Naive thymus-derived CD8-positive, alpha-beta T cell (primary cell): Measurements from ENCODE around the gene HOXA6. TPM values are rescaled to one million over a fixed set of nuclear protein-coding genes. Genes with fewer than 3 reads are reported as not detected.
A peak's percentile ranks its signal among the peaks of the same experiment; 100 is the strongest.

Experiments
- ATAC-seq, 2 donors: fragments of 150-1000 bp; cut with Tn5 transposase in 1 of 2; sonication (Bioruptor Pico), chemical (Tn5 transposase) in 1 of 2; 1 replicate in 1 of 2; 2 replicates in 1 of 2; pipeline ENCODE4 v1.10.0; 2021; ENCODE audit warnings: mild to moderate bottlenecking in 2 of 2, moderate library complexity in 2 of 2
- POLR2A ChIA-PET: fragments of 350-600 bp; sonication (Branson Sonifier 250); formaldehyde crosslinking; loops from one replicate; lab custom pipeline; 2021; ENCODE audit warnings: antibody characterized with exemption; lab: Charles Lee
- DNase-seq, 10 donors: peaks; one replicate each; pipeline versions ENCODE4 v3.0.0 to v3.0.0-alpha.2; 2020 to 2022
- H3K27ac Mint-ChIP-seq, 10 donors: one replicate each; pipeline ENCODE4 v1.8.0; 2020 to 2022; ENCODE audit warnings: mild to moderate bottlenecking in 10 of 10, mixed read lengths in 10 of 10, moderate library complexity in 4 of 10, inconsistent platforms in 1 of 10
- H3K27me3 Mint-ChIP-seq, 5 donors: one replicate each; pipeline ENCODE4 v1.8.0; 2021 to 2022; ENCODE audit warnings: mixed read lengths in 5 of 5
- H3K36me3 Mint-ChIP-seq, 3 donors: one replicate each; pipeline ENCODE4 v1.8.0; 2020 to 2022; ENCODE audit warnings: mixed read lengths in 3 of 3, mild to moderate bottlenecking in 2 of 3, inconsistent platforms in 1 of 3
- H3K4me1 Mint-ChIP-seq, 4 donors: one replicate each; pipeline ENCODE4 v1.8.0; 2021 to 2022; ENCODE audit warnings: mixed read lengths in 4 of 4
- H3K4me3 Mint-ChIP-seq, 10 donors: one replicate each; pipeline ENCODE4 v1.8.0; 2020 to 2022; ENCODE audit warnings: mild to moderate bottlenecking in 10 of 10, mixed read lengths in 10 of 10, moderate library complexity in 6 of 10, inconsistent platforms in 1 of 10
- H3K9me3 Mint-ChIP-seq, 9 donors: one replicate each; pipeline ENCODE4 v1.8.0; 2020 to 2022; ENCODE audit warnings: mixed read lengths in 9 of 9, mild to moderate bottlenecking in 3 of 9, inconsistent platforms in 1 of 9, moderate library complexity in 1 of 9
- polyA plus RNA-seq, 3 donors: library from polyadenylated mRNA; unstranded; fragments of 300-500 nt; fragmentation: Illumina TruSeq; gene quantifications; one replicate each; pipeline ENCODE4 v1.2.3, GENCODE V29; 2021
- total RNA-seq, 8 experiments: library from RNA in 2 of 8; stranded (reverse) in 2 of 8; gene quantifications; one replicate each; pipeline ENCODE4 v1.2.3 and lab custom pipeline; 2021 to 2026

The HOXA6 gene
- total and polyA plus RNA-seq, 5 experiments from 2014 or later = not detected

- H3K4me1 Mint-ChIP-seq = peaks cover 3 to 5% (median 3%) of the 10 kb centered on the region in 4 donors
- no peak for DNase-seq
- H3K9me3 Mint-ChIP-seq = no peaks in the 10 kb centered on the region
- peaks cover 10 to 42% (median 24%) of the 10 kb centered on the region in 5 donors for H3K27me3 Mint-ChIP-seq
- no peak overlapping the region for H3K27ac Mint-ChIP-seq
- POLR2A ChIA-PET = no interaction called here
- ATAC-seq = no peak
- H3K4me3 Mint-ChIP-seq = no peak overlapping the region
- H3K36me3 Mint-ChIP-seq = peaks cover 0 to 2% (median 0%) of the 10 kb centered on the region in 3 donors
Observed at GRCh38 chr7:27108390-27109127, 39.0 kb downstream of the HOXA6 start.

GRCh38 chr7:27107391-27108381 is 39.9 kb downstream of the HOXA6 start:
- Mint-ChIP-seq H3K4me3 (no peak overlapping the region), H3K27me3 (peaks cover 15 to 51% (median 32%) of the 10 kb centered on the region in 5 donors), H3K9me3 (peaks cover 0 to 4% (median 0%) of the 10 kb centered on the region in 9 donors), H3K27ac (no peak overlapping the region), H3K4me1 (peaks cover 7 to 12% (median 9%) of the 10 kb centered on the region in 4 donors), H3K36me3 (peaks cover 0 to 5% (median 0%) of the 10 kb centered on the region in 3 donors)
- POLR2A ChIA-PET = no interaction called here
- ATAC-seq (no peak), DNase-seq (no peak)

GRCh38 chr7:27106901-27107240 is 40.7 kb downstream of the HOXA6 start:
- DNase-seq (no peak), ATAC-seq (no peak)
- Mint-ChIP-seq H3K4me1 (peaks cover 8 to 20% (median 15%) of the 10 kb centered on the region in 4 donors), H3K9me3 (peaks cover 0 to 4% (median 0%) of the 10 kb centered on the region in 9 donors), H3K27me3 (peaks cover 21 to 59% (median 38%) of the 10 kb centered on the region in 5 donors), H3K36me3 (peaks cover 0 to 6% (median 0%) of the 10 kb centered on the region in 3 donors), H3K4me3 (no peak overlapping the region), H3K27ac (no peak overlapping the region)
- POLR2A ChIA-PET = no interaction called here

GRCh38 chr7:27106181-27106900 is 41.2 kb downstream of the HOXA6 start:
- no peak for DNase-seq
- Mint-ChIP-seq H3K4me1 (peaks cover 8 to 24% (median 18%) of the 10 kb centered on the region in 4 donors), H3K9me3 (peaks cover 0 to 4% (median 0%) of the 10 kb centered on the region in 9 donors), H3K27me3 (peaks cover 25 to 64% (median 42%) of the 10 kb centered on the region in 5 donors), H3K27ac (no peak overlapping the region), H3K36me3 (peaks cover 0 to 11% (median 3%) of the 10 kb centered on the region in 3 donors), H3K4me3 (no peak overlapping the region)
- POLR2A ChIA-PET = no interaction called here
- ATAC-seq = no peak

GRCh38 chr7:27105301-27106031 is 42.1 kb downstream of the HOXA6 start:
- POLR2A ChIA-PET = no interaction called here
- peaks cover 33 to 73% (median 48%) of the 10 kb centered on the region in 5 donors for H3K27me3 Mint-ChIP-seq
- peaks cover 8 to 24% (median 18%) of the 10 kb centered on the region in 4 donors for H3K4me1 Mint-ChIP-seq
- no peak for DNase-seq
- peaks cover 2 to 13% (median 9%) of the 10 kb centered on the region in 3 donors for H3K36me3 Mint-ChIP-seq
- no peak overlapping the region for H3K4me3 Mint-ChIP-seq
- ATAC-seq = no peak
- peaks cover 0 to 4% (median 0%) of the 10 kb centered on the region in 9 donors for H3K9me3 Mint-ChIP-seq
- H3K27ac Mint-ChIP-seq = no peak overlapping the region

- Mint-ChIP-seq H3K27ac (no peak overlapping the region), H3K4me3 (no peak overlapping the region), H3K36me3 (peaks cover 9 to 16% (median 15%) of the 10 kb centered on the region in 3 donors), H3K9me3 (peaks cover 0 to 4% (median 0%) of the 10 kb centered on the region in 9 donors), H3K4me1 (peaks cover 10 to 25% (median 18%) of the 10 kb centered on the region in 4 donors), H3K27me3 (peaks cover 37 to 76% (median 56%) of the 10 kb centered on the region in 5 donors)
- ATAC-seq (no peak), DNase-seq (no peak)
- POLR2A ChIA-PET = no interaction called here
Observed at GRCh38 chr7:27104341-27105058, 43.1 kb downstream of the HOXA6 start.

GRCh38 chr7:27103489-27104226 is 43.9 kb downstream of the HOXA6 start:
- H3K36me3 Mint-ChIP-seq = peaks cover 15 to 20% (median 18%) of the 10 kb centered on the region in 3 donors
- no peak for ATAC-seq
- H3K4me1 Mint-ChIP-seq = peaks cover 12 to 34% (median 23%) of the 10 kb centered on the region in 4 donors
- H3K9me3 Mint-ChIP-seq = peaks cover 0 to 4% (median 0%) of the 10 kb centered on the region in 9 donors
- H3K4me3 Mint-ChIP-seq = peak overlapping the region in 2 of 10 donors; percentile 44 to 57
- POLR2A ChIA-PET = no interaction called here
- H3K27me3 Mint-ChIP-seq = peaks cover 41 to 84% (median 64%) of the 10 kb centered on the region in 5 donors
- DNase-seq = no peak
- H3K27ac Mint-ChIP-seq = peak overlapping the region in 1 of 10 donors; percentile 22

- H3K27ac Mint-ChIP-seq = peak within 1 kb of the TSS in 1 of 10 donors; percentile 62
- POLR2A ChIA-PET = no interaction called here
- peaks cover 14 to 42% (median 26%) of the 10 kb centered on the region in 4 donors for H3K4me1 Mint-ChIP-seq
- no peak for ATAC-seq
- H3K36me3 Mint-ChIP-seq = peaks cover 15 to 20% (median 20%) of the 10 kb centered on the region in 3 donors
- peaks cover 0 to 4% (median 0%) of the 10 kb centered on the region in 9 donors for H3K9me3 Mint-ChIP-seq
- no peak for DNase-seq
- peaks cover 43 to 91% (median 67%) of the 10 kb centered on the region in 5 donors for H3K27me3 Mint-ChIP-seq
- peak within 1 kb of the TSS; percentile 4 to 76 (median 56) for H3K4me3 Mint-ChIP-seq
Observed at GRCh38 chr7:27102581-27103442, 44.8 kb downstream of the HOXA6 start, which contains the start of gene HOXA2. Gene HOXA2, minus strand, starts transcription at chr7:27102683. Its CDS starts 183 bp downstream, at chr7:27102500.

- Mint-ChIP-seq H3K27ac (no peak overlapping the region), H3K4me1 (peaks cover 19 to 50% (median 33%) of the 10 kb centered on the region in 4 donors), H3K36me3 (peaks cover 15 to 20% (median 20%) of the 10 kb centered on the region in 3 donors), H3K9me3 (peaks cover 0 to 4% (median 0%) of the 10 kb centered on the region in 9 donors), H3K27me3 (peaks cover 49 to 91% (median 69%) of the 10 kb centered on the region in 5 donors), H3K4me3 (peak overlapping the region in 9 of 10 donors; percentile 9 to 76 (median 56))
- no peak for ATAC-seq
- POLR2A ChIA-PET = no interaction called here
- DNase-seq = no peak
Observed at GRCh38 chr7:27101957-27102580, 45.5 kb downstream of the HOXA6 start.
